ACHN (cell line): ENCODE measurements around the gene PSMA7.
"Not testable (repeated sequence)": the region's sequence is repeated elsewhere in the genome, so short reads cannot be mapped to it uniquely, and the experiment has no call there.

Source experiments
- DNase-seq: peaks from one replicate; pipeline ENCODE4 v3.0.0-alpha.2; 2015
- in situ Hi-C: cut with HindIII; loops from 2 replicates; pipeline ENCODE4 v1.10.0; 2017; ENCODE audit warnings: low sequenced_read_pairs, low pct_ligation_motif_present, low pct_unique_long_range_greater_than_20kb

PSMA7 gene

GRCh38 chr20:62158088-62158400, 14.8 kb upstream of the PSMA7 start:
- no peak for DNase-seq
- in situ Hi-C loops: no loop called here

- in situ Hi-C loops: no loop called here
Measured at GRCh38 chr20:62157387-62158087, 14.3 kb upstream of the PSMA7 start.

GRCh38 chr20:62156592-62157386, 13.6 kb upstream of the PSMA7 start:
- in situ Hi-C loops: no loop called here
- peak; percentile 37 for DNase-seq

More at GRCh38 chr20:62157387-62158087, 14.3 kb upstream of the PSMA7 start:
- DNase-seq: no peak

GRCh38 chr20:62156254-62156556, 13.0 kb upstream of the PSMA7 start:
- DNase-seq: no peak

GRCh38 chr20:62155428-62156253, 12.4 kb upstream of the PSMA7 start:
- peak; percentile 21 for DNase-seq

More at GRCh38 chr20:62156254-62156556, 13.0 kb upstream of the PSMA7 start:
- in situ Hi-C loops: no loop called here

GRCh38 chr20:62151835-62152364, 8.7 kb upstream of the PSMA7 start:
- no peak for DNase-seq
- in situ Hi-C loops: no loop called here

More at GRCh38 chr20:62155428-62156253, 12.4 kb upstream of the PSMA7 start:
- in situ Hi-C loops: no loop called here

- no peak for DNase-seq
- in situ Hi-C loops: no loop called here
Measured at GRCh38 chr20:62151225-62151624, 8.0 kb upstream of the PSMA7 start.

- DNase-seq: no peak
- in situ Hi-C loops: no loop called here
Measured at GRCh38 chr20:62150310-62150575, 7.0 kb upstream of the PSMA7 start.

GRCh38 chr20:62149532-62150309, 6.5 kb upstream of the PSMA7 start:
- no peak for DNase-seq
- in situ Hi-C loops: no loop called here

GRCh38 chr20:62148908-62149314, 5.7 kb upstream of the PSMA7 start:
- no peak for DNase-seq
- in situ Hi-C loops: no loop called here

- in situ Hi-C loops, DNase-seq: not testable (repeated sequence)
Measured at GRCh38 chr20:62148383-62148782, 5.2 kb upstream of the PSMA7 start.

GRCh38 chr20:62147528-62147927, 4.3 kb upstream of the PSMA7 start:
- in situ Hi-C loops: no loop called here
- DNase-seq: no peak

GRCh38 chr20:62147125-62147524, 3.9 kb upstream of the PSMA7 start:
- in situ Hi-C loops: no loop called here
- DNase-seq: no peak

- no peak for DNase-seq
- in situ Hi-C loops: no loop called here
Measured at GRCh38 chr20:62146019-62146755, 3.0 kb upstream of the PSMA7 start.

- in situ Hi-C loops: no loop called here
- no peak for DNase-seq
Measured at GRCh38 chr20:62145688-62146018, 2.5 kb upstream of the PSMA7 start.

GRCh38 chr20:62143957-62144825, 997 bp upstream of the PSMA7 start:
- peak; percentile 59 for DNase-seq
- in situ Hi-C loops: no loop called here
